Panc1 (cell line): ENCODE results near the gene NFE2. TPM values are rescaled to one million over a fixed set of nuclear protein-coding genes. Genes with fewer than 3 reads are reported as not detected.

Source experiments
- ATAC-seq: fragments of 200-7000 bp; cut with Tn5 transposase; 2 replicates; pipeline ENCODE4 v1.9.1; 2020; ENCODE audit warnings: mild to moderate bottlenecking, moderate library complexity
- BruUV-seq: library from RNA; stranded (reverse); fragments of 400-500 nt; replicated peaks from 2 replicates; lab custom pipeline; 2021; lab: Mats Ljungman, UMichigan
- CTCF ChIA-PET: fragments of 300-600 bp; sonication (Branson Sonifier 250); formaldehyde crosslinking; loops from one replicate; lab custom pipeline; 2022; ENCODE audit warnings: antibody characterized with exemption; lab: Charles Lee
- POLR2A ChIA-PET: fragments of 300-600 bp; sonication (Branson Sonifier 250); formaldehyde crosslinking; loops from one replicate; lab custom pipeline; 2022; ENCODE audit warnings: antibody characterized with exemption; lab: Charles Lee
- DNase-seq: peaks from one replicate; pipeline ENCODE4 v3.0.0-alpha.2; 2010; ENCODE audit warnings: low read depth, low spot score
- H3K27ac ChIP-seq: 2 replicates; pipeline ENCODE4 v1.5.1; 2011; ENCODE audit warnings: mild to moderate bottlenecking, low read length, inconsistent platforms
- H3K27me3 ChIP-seq: fragments of 200-500 bp; sonication (Bioruptor generic); 2 replicates; pipeline ENCODE4 v1.6.0; 2014; ENCODE audit warnings: low read length, inconsistent platforms; ENCODE audit not compliant: control insufficient read depth, insufficient read depth
- H3K36me3 ChIP-seq: fragments of 200-500 bp; sonication (Bioruptor generic); 2 replicates; pipeline ENCODE4 v1.5.1; 2014; ENCODE audit warnings: inconsistent platforms, mild to moderate bottlenecking, low read length, moderate library complexity; ENCODE audit not compliant: control insufficient read depth, insufficient read depth
- H3K4me1 ChIP-seq: 2 replicates; pipeline ENCODE4 v1.5.1; 2011; ENCODE audit warnings: inconsistent platforms, mild to moderate bottlenecking, low read length, moderate library complexity; ENCODE audit not compliant: control insufficient read depth, insufficient read depth
- H3K4me3 ChIP-seq, 2 experiments: 2 replicates each; pipeline ENCODE4 v1.5.1; 2011 to 2012; ENCODE audit warnings: low read depth in 2 of 2, low read length in 2 of 2, mild to moderate bottlenecking in 2 of 2, inconsistent platforms in 1 of 2, moderate library complexity in 1 of 2
- H3K9me3 ChIP-seq: fragments of 200-500 bp; sonication (Bioruptor generic); 2 replicates; pipeline ENCODE4 v1.5.1; 2014; ENCODE audit warnings: low read depth, mild to moderate bottlenecking, inconsistent platforms, low read length, moderate library complexity; ENCODE audit not compliant: control insufficient read depth, insufficient read depth
- POLR2AphosphoS5 ChIP-seq: IDR thresholded peaks from 2 replicates; pipeline ENCODE4 v1.6.1; 2012; ENCODE audit warnings: mild to moderate bottlenecking, low read depth, low read length, moderate library complexity
- SIN3A ChIP-seq: IDR thresholded peaks from 2 replicates; pipeline ENCODE4 v1.6.1; 2012; ENCODE audit warnings: low read depth, mild to moderate bottlenecking, low read length, moderate library complexity, borderline replicate concordance; ENCODE audit not compliant: insufficient read depth
- TCF7L2 ChIP-seq: IDR thresholded peaks from 2 replicates; pipeline ENCODE4 v1.6.1; 2011; ENCODE audit warnings: mild to moderate bottlenecking, low read depth, low read length, inconsistent platforms
- in situ Hi-C: cut with HindIII; loops from 2 replicates; pipeline ENCODE4 v1.10.0; 2016; ENCODE audit warnings: low sequenced_read_pairs, low pct_unique_long_range_greater_than_20kb
- intact Hi-C: fragments of 100-400 bp; cut with micrococcal nuclease; formaldehyde crosslinking; loops from one replicate; pipeline ENCODE4 v1.10.0; 2022; ENCODE audit not compliant: unreplicated experiment
- total RNA-seq: library from RNA; stranded (reverse); gene quantifications from one replicate; pipeline ENCODE4 v1.2.1, GENCODE V29; 2021; ENCODE audit not compliant: unreplicated experiment
- TF ChIP-seq, protein P1 (sequence below): fragments of 450-650 bp; IDR thresholded peaks from 2 replicates; pipeline ENCODE4 v1.5.1; 2017; ENCODE audit warnings: mild to moderate bottlenecking
- TF ChIP-seq, protein P2 (sequence below), 2 experiments: IDR thresholded peaks; 2 replicates each; pipeline ENCODE4 v1.6.1; 2011 to 2012; ENCODE audit warnings: low read depth in 2 of 2, control low read depth in 1 of 2, low read length in 1 of 2, mild to moderate bottlenecking in 1 of 2, moderate library complexity in 1 of 2; ENCODE audit not compliant: insufficient read depth in 1 of 2

NFE2 gene
- total RNA-seq, 1 experiment from 2014 or later: 0.26 TPM

DNA sequence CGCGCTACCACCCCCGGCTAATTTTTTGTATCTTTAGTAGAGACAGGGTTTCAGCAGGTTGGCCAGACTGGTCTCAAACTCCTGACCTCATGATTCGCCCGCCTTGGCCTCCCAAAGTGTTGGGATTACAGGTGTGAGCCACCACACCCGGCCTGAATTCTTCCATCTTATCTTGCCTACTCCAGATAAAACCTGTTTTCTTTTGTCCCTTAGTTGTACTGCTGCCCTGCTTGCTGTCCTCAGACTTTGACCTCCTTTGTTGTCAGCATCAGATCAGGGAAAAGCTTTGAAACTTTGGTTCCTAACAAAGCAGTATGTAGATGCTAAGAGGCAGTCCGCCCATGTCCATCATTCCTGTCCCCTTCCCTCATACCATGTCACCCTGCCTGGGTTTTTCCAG, 40.0 kb upstream of the NFE2 start:
- Histone ChIP-seq H3K36me3 (peaks cover 22% of the 10 kb centered on the region), H3K9me3 (no peaks in the 10 kb centered on the region), H3K4me3 (no peak overlapping the region), H3K4me1 (no peaks in the 10 kb centered on the region), H3K27ac (no peak overlapping the region), H3K27me3 (no peaks in the 10 kb centered on the region)
- no peak for DNase-seq
- TF ChIP-seq SIN3A: no peak
- TF ChIP-seq, protein P1, sequence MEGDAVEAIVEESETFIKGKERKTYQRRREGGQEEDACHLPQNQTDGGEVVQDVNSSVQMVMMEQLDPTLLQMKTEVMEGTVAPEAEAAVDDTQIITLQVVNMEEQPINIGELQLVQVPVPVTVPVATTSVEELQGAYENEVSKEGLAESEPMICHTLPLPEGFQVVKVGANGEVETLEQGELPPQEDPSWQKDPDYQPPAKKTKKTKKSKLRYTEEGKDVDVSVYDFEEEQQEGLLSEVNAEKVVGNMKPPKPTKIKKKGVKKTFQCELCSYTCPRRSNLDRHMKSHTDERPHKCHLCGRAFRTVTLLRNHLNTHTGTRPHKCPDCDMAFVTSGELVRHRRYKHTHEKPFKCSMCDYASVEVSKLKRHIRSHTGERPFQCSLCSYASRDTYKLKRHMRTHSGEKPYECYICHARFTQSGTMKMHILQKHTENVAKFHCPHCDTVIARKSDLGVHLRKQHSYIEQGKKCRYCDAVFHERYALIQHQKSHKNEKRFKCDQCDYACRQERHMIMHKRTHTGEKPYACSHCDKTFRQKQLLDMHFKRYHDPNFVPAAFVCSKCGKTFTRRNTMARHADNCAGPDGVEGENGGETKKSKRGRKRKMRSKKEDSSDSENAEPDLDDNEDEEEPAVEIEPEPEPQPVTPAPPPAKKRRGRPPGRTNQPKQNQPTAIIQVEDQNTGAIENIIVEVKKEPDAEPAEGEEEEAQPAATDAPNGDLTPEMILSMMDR: no peak
- no peak for TF ChIP-seq TCF7L2
- no peak for TF ChIP-seq POLR2AphosphoS5
- TF ChIP-seq, protein P2, sequence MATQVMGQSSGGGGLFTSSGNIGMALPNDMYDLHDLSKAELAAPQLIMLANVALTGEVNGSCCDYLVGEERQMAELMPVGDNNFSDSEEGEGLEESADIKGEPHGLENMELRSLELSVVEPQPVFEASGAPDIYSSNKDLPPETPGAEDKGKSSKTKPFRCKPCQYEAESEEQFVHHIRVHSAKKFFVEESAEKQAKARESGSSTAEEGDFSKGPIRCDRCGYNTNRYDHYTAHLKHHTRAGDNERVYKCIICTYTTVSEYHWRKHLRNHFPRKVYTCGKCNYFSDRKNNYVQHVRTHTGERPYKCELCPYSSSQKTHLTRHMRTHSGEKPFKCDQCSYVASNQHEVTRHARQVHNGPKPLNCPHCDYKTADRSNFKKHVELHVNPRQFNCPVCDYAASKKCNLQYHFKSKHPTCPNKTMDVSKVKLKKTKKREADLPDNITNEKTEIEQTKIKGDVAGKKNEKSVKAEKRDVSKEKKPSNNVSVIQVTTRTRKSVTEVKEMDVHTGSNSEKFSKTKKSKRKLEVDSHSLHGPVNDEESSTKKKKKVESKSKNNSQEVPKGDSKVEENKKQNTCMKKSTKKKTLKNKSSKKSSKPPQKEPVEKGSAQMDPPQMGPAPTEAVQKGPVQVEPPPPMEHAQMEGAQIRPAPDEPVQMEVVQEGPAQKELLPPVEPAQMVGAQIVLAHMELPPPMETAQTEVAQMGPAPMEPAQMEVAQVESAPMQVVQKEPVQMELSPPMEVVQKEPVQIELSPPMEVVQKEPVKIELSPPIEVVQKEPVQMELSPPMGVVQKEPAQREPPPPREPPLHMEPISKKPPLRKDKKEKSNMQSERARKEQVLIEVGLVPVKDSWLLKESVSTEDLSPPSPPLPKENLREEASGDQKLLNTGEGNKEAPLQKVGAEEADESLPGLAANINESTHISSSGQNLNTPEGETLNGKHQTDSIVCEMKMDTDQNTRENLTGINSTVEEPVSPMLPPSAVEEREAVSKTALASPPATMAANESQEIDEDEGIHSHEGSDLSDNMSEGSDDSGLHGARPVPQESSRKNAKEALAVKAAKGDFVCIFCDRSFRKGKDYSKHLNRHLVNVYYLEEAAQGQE (IDR thresholded peaks at IDR 0.05; ENCODE audit: insufficient read depth in 1 of 2, low read depth in 2 of 2, low read length in 1 of 2): no peak
- no TSS peak for BruUV-seq
- ChIA-PET CTCF (no interaction called here), POLR2A (interaction anchor here (0.6 kb wide), 1 partner anchor 52 kb away, joined by 3 read pairs; no protein-coding TSS in a partner anchor)
- intact Hi-C loops: no loop called here
- in situ Hi-C loops: no loop called here
- no peak for ATAC-seq

DNA sequence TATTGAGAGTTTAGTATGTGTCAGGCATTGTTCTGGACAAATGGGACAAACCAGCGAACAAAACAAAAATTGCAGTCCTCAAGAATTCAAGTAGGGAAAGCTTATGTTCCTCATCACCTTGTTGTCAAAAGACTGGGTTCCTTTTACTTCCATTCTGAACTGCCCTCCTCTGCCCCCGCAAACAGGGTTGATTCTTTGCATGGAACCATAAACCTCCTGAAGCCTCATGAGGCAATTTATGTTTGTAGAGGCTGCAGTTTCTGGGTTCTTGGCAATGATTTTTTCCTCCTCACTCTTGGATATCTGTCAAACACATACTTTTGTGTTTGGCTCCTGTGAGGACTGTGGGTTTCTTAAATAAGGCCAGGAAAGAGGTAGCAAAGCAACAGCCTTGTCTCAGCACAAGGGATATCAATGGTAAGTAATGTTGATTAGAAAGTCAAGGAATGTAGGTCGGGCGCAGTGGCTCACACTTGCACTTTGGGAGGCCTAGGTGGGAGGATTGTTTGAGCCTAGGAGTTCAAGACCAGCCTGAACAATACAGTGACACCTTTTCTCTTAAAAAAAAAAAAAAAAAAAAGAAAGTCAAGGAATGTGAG, 38.0 kb upstream of the NFE2 start:
- CTCF ChIA-PET: no interaction called here
- no peak overlapping the region for H3K4me3 ChIP-seq
- H3K27ac ChIP-seq: no peak overlapping the region
- TF ChIP-seq, protein P1: no peak
- TF ChIP-seq, protein P2 (IDR thresholded peaks at IDR 0.05; ENCODE audit: insufficient read depth in 1 of 2, low read depth in 2 of 2, low read length in 1 of 2): no peak
- TF ChIP-seq SIN3A (no peak), TCF7L2 (no peak), POLR2AphosphoS5 (no peak)
- no peak for DNase-seq
- H3K27me3 ChIP-seq: no peaks in the 10 kb centered on the region
- no peaks in the 10 kb centered on the region for H3K4me1 ChIP-seq
- H3K36me3 ChIP-seq: peaks cover 18% of the 10 kb centered on the region
- in situ Hi-C loops: no loop called here
- ATAC-seq: no peak
- intact Hi-C loops: no loop called here
- no peaks in the 10 kb centered on the region for H3K9me3 ChIP-seq
- POLR2A ChIA-PET: no interaction called here
- no TSS peak for BruUV-seq
